GM12864 (cell line): ENCODE measurements around the gene CIART.
A peak's percentile ranks its signal among the peaks of the same experiment; 100 is the strongest.
"Not testable (repeated sequence)": the region's sequence is repeated elsewhere in the genome, so short reads cannot be mapped to it uniquely, and the experiment has no call there.

Experiments used
- DNase-seq: peaks from one replicate; pipeline ENCODE4 v3.0.0-alpha.2; 2011; ENCODE audit warnings: low read depth
- H3K4me3 ChIP-seq: 2 replicates; pipeline ENCODE4 v1.5.1; 2011; ENCODE audit warnings: mild to moderate bottlenecking, low read depth, low read length, control low read depth
- CTCF ChIP-seq: IDR thresholded peaks from 2 replicates; pipeline ENCODE4 v1.5.1; 2011; ENCODE audit warnings: low read depth, mild to moderate bottlenecking, moderate library complexity, low read length, control low read depth, inconsistent platforms; ENCODE audit errors: missing control alignments

Gene CIART, protein sequence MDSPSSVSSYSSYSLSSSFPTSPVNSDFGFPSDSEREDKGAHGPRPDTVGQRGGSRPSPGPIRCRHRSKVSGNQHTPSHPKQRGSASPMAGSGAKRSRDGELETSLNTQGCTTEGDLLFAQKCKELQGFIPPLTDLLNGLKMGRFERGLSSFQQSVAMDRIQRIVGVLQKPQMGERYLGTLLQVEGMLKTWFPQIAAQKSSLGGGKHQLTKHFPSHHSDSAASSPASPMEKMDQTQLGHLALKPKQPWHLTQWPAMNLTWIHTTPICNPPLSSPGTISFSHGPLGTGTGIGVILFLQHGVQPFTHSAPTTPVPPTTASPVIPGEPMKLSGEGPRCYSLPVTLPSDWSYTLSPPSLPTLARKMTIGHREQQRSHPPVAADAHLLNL

GRCh38 chr1:150281758-150282557 is at the start of gene CIART:
Gene CIART, plus strand, starts transcription at chr1:150282554. Its CDS starts 714 bp downstream, at chr1:150283268.
- DNase-seq = peak; percentile 42
- peak within 1 kb of the TSS; percentile 47 for H3K4me3 ChIP-seq
- no peak for TF ChIP-seq CTCF

DNA sequence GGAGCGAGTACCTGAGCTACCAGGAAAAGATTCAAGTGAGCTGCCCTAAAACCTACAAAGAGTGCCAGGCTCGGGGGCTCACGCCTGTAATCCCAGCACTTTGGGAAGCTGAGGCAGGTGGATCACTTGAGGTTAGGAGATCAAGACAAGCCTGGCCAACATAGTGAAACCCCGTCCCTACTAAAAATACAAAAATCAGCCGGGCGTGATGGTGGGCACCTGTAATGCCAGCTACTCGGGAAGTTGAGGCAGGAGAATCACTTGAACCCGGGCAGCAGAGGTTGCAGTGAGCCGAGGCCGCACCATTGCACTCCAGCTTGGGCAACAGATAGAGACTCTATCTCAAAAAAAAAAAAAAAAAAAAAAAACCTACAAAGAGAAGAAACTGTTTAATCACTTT is 49.4 kb upstream of the CIART start:
- not testable (repeated sequence) for DNase-seq
- peak overlapping the region; percentile 96 for H3K4me3 ChIP-seq

- DNase-seq = no peak
- peak overlapping the region; percentile 96 for H3K4me3 ChIP-seq
- no peak for TF ChIP-seq CTCF
These were observed 48.7 kb upstream of the CIART start for GRCh38 chr1:150233359-150234308.

- DNase-seq = no peak
- no peak for TF ChIP-seq CTCF
- peak overlapping the region; percentile 96 for H3K4me3 ChIP-seq
These were observed 48.1 kb upstream of the CIART start for GRCh38 chr1:150234309-150234565.

DNA sequence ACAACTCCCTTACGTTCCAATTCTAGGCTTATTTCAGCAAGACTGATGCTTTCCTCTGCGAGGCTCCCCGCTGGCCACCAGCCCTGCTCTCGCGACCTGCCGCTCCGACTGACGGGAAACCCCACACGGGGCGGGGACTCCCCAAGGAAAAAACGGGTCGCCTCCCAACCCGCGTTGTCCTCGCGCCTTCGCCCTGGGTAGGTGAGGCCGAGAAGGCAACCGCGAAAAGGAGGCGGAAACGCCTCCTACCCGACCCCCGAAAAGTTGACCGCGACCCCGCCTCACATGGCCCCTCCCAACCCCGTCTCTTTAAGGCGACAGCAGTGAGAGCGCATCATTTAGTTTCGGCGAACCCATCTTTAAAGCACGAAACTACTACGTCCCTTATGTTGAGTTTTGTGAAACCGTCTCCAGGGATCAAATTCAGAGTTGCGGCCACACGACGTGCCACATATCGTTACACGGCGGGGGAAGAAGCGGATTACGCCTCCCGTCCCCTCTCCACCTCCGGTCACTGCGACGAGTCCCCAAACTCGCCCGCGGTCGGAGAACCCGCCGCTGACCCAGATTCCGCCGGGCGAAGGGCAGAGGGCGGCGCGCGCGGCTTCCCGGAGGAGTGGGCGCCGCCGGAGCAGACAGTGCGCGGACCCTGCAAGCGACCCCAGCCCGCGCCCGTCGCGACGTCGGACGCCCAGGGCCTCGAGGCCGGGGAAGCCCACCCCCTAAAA is 47.6 kb upstream of the CIART start:
- TF ChIP-seq CTCF = no peak
- DNase-seq = peak; percentile 80
- peak overlapping the region; percentile 96 for H3K4me3 ChIP-seq

GRCh38 chr1:150235294-150235851 is 47.0 kb upstream of the CIART start:
- no peak for DNase-seq
- TF ChIP-seq CTCF = no peak

More at GRCh38 chr1:150235294-150235851, 47.0 kb upstream of the CIART start:
- peak overlapping the region; percentile 96 for H3K4me3 ChIP-seq
